ENCODE results near the gene PARD3.

GRCh38 chr10:34547291-34547690 is 267.8 kb downstream of the PARD3 start:
- TF ChIP-seq CTCF (IDR thresholded peaks at IDR 0.05) (no peak), POLR2A (IDR thresholded peaks at IDR 0.05) (no peak)
